NOMO-1 (cell line): ENCODE results near the gene ZDHHC14.
A peak's percentile ranks its signal among the peaks of the same experiment; 100 is the strongest.

ENCODE experiments used
- DNase-seq, 2 experiments: peaks; one replicate each; lab custom pipeline; 2025; ENCODE audit not compliant: unreplicated experiment in 2 of 2; lab: John Stamatoyannopoulos, UW

ZDHHC14 gene

DNA sequence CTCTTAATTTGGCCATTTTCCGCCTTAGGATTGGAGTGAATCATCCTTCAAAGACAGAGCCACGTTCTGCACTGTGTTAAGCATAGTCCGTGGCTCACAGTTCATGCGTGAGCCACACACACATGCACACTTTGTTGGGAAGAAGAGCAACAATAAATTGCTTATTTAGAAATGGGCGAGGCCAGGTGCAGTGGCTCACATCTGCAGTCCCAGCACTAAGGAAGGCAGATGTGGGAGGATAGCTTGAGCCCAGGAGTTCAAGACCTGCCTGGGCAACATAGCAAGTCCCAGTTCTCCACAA is 131.3 kb downstream of the ZDHHC14 start:
- DNase-seq, result no peak

DNA sequence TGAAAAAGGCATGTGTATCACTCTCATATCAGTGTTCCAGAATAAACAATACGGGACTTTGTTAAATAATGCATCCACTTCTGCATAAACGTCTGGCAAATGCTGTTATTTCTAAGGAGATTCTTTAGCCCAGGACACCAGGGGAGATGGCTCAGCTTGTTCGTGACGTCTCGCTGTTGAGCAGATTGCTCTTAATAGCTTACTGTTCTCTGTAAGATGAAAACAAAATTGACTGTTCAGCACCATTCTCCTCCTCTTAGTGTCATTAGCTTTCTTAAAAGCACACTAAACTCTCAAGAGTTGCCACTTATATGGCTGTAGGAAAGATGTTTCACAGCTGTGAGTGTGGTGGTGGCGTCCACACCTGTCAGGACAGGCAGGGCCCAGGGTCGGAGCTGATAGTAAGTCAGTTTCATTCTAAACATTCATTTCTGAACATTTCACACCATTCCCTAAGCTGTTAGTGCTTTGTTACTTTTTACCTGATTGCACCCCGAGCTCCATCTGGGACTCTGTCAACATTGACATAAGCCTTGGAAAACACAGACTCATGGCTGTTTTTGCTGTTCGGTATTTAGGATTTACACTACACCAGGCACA is 132.1 kb downstream of the ZDHHC14 start:
- DNase-seq, result no peak

DNA sequence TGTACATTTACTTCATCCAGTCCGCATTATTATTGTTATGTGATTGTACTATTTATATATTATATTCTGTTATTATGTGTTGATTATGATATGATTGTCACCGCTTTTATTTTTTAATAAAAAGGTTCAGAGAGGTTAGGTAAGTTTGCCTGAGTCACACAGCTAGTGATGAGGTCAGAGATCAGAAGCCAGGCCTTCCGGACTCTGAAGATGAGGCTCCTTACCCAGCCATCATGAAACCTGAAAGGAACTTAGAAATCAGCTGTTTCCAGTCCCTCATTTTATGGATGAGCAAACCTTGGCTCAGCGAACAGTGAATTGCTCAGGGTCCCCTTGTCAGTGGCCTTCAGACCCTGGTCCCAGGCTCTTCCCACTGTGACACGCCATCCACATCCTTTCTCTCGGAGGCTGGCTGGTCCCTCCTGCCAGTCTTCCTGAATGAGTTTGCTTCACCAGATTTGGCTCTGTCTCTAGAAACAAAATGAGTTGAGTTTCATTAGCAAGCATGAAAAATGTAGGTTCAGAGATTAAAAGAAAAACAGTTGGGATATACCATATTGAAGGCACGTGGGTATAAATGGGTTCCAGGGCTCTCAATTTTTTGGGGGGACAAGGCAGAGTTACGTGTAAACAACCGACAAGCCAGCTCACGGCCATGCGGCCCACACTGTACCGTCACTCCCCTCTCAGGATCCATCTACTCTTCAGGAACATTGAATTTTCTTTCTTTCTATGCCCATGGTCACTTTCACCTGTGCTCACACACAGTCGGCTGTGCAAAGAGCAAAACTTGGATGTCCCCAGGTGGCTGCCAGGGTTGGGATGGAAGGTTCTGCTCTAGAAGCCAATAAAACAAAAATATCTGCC is 132.9 kb downstream of the ZDHHC14 start:
- no peak for DNase-seq

DNA sequence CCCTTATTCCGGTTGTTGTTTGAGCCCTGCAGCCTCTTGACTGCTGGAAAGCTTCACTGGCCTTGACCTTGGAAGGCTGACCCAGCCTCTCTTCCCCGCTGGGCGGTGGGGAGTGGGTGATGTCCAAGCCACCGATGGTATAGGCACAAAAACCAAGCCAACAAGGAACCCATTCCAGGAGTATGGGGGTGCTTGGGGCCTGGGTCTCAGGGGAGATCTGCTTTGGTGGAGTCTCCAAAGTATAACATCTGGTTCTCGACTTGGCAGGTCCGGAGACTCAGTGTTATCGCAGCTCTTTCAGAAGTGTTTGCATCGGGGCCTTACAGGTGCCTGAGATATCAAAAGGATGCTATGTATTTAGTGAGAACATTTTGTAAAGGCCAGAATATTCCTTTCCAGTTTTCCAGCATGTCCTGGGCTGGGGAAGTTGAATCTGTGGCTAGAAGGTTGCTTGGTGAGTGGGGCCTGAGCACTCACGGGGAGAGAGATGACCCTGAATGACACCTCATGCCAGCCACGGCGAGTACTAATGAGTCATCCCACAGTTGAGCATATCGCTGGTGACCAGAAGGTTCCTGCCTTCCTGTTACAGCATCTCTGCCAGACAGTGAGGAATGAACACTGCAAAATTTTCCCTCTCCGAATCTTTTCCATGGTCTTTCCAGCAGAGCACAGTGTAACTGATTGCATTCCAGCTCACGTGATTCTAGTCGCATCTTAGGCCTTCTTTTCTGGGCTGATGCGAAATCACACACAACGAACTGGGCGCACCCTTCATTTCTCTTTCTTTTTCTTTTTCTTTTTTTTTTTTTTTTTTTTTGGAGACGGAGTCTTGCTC is 133.9 kb downstream of the ZDHHC14 start:
- peak; percentile 17 for DNase-seq

DNA sequence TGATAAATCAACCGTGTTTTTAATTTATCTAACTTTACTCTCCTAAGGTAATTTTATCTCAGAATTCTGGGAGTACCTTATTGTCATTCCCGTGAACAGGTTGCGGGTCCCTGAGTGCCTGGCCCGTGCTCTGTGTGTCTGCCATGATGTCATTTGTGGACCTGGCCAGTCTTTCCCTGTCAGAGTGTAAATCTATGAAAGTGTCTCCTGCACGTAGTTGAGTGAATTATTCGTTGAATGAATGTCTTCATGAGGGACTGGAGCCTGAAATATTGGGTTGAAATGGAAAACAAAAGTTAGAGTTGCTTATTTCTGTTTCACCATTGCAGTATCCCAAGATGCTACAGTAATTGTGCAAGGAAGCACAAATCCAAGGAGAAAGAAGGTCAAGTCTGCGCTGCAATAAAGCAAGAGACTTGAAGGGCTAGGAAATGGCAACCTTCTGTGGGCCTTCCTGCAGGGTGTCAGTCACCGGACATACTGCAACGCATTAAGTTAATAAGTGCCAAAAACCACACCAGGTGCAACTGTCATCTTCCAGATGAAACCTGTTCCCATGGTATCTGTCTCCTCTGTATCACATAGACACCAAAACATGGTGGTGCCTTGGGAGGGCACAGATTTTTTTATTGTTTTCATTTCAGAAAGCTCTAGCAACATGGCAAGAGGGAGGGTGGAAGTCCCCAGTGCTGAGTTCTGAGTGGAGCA is 135.5 kb downstream of the ZDHHC14 start:
- no peak for DNase-seq

DNA sequence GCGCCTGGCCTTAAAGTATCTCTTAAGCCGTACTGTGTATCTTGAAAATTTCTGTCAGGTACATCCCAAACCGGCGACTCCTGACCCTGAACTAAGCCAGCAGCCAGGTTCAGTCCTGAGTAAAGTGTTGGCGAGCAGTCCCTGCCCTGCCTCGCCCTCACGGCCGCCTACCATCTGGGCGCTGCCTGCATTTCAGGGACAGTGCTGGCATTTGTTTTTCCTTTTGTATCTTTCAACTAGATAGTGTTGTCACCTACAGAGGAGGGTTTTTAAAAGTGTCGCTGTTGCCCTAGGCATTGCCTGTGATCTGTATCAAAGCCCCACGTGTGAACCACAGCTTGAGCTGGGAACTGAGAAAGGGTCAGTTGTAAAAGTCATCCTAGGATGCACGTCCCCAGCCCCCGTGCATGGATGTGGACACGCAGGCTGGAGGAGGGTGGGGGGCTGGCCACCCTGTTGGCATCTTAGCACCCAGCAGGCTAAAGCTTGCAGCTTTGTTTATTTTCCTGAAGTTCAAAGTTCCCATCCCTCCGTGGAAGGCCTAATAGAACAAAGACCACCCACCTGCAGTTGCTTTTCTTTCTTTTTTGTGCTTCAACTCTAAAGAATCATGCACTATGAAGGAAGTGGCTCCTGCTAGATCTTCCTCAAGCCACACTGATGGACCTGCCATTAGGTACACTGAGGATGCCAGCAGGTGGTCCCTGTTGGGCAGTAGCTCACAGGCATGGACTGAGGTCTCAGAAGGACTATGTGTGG is 136.8 kb downstream of the ZDHHC14 start:
- DNase-seq, result no peak

DNA sequence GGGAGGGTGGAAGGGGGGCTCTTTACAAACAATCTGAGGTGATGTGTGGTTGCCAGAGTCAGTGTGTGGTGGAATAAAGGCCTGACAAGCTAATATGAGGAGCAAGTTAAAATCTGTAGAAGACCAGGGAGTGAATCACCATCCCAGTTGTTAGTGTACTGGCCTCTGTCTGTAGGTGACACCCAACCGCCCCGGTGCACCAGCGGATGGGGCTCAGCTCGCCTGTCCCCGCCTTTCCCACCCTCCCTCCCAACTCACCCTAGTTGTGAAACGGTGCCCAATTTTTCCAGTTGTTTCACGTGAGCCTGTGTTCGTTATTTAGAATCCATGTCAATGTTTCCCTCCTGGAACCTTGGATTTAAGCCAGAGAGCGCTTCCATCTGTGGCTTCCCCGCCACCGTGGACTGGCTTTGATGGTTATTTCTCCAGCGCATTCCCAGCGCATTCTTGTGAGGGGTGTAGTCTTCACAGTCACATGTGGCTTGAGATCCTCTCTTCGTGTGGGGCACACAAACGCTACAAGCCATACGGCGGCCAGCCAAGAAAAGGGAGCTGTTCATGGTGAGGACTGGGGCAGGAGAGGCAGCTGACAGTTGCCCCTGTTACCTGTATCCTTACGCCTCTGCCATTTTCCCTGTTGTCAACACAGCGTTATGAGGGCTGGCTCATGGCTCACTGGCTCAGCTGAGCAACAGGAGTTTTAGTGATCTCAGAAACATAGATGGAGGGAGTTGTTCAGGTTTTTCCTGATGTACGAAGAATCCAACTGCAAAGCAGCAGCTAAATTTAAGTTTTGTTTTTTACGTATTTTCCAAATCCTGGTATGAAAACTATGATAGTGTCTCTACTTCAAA is 137.6 kb downstream of the ZDHHC14 start:
- DNase-seq, result no peak

DNA sequence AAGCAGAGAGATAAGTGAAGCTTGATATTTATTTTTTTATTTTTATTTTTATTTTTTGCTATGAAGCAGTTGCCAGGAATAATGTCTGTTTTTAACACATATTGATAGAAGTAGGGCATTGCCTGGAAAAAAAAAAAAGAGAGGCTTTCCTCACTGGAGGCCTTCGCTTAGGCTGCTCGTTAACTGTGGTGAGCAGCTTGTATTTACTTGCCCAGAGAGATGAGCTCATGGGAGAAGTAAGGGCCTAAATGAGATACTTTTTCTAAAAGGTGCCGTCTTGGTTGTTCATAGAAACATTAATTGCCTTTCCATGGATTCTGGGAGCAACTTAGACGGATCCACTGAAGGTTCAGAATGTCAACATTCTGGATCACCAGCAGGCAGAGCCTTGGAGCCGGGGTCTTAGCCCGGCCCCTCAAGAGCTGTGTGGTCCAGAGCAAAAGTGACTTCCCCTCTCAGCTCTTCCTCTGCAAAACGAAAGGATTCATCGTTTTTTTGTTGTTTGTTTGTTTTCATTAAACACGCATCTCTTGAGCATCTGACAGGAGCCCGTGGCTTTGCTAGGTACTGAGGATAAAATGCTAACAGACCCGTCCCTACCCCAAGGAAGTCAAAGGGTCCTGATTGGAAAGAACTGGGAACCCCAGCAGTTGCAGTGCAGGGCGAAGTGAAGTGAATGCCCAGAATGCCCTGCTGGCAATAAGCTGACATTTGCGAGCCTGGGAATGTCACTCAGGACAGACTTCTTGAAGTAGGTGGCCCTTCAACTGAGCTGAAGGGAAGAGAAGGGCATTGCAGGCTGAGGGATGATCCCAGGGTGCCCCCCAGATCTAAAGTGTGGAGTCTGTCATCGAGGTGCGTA is 138.5 kb downstream of the ZDHHC14 start:
- no peak for DNase-seq

DNA sequence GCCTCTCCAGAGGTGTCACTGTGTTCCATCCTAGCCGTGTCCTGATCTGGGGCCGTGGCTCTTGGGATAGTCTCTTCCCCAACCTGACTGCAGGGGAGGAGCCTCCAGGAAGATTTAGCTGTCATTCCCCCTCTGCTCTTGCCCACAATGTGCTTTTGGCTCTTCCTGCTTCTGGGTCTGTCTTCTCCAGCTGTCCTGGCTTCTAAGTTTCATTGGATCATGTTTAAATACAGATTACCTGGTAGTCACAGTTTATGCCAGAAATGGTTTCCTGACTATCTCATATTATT is 139.1 kb downstream of the ZDHHC14 start:
- no peak for DNase-seq

DNA sequence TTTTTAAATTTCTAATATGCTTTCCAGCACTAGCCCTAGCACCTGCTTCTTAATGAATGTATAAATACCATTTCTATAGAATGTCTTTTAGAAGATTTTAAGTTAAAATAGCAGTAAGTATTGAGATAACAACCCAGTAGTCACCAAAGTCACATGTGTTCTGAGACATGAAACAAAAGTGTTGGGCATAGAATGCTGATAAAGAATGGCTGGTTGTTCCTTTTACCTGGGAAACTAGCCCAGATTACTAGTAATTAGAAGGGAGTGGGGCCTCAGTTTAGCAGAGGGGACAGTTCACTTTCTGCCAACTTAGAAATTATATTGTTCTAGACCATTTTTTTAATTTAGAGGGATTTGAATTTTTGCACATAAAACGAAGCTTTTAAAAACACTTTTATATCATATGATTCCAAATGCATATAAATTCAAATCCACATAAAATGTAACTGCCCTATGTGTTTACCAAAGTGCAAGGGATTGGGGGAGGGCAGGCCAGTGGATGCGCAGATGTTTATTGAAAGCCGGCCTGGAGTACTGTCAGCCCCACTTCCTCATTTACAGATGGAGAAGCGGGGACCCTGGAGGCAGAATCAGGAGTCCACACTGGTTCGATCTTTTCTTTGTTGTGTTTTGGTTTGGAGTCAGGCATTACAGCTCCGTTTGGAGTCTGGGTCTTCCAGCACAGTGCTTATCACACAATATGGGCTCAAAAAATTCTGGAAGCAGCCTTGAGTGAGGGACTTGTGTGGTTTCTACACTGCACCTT is 139.8 kb downstream of the ZDHHC14 start:
- DNase-seq, result peak in 1 of 2 experiments; percentile 36

DNA sequence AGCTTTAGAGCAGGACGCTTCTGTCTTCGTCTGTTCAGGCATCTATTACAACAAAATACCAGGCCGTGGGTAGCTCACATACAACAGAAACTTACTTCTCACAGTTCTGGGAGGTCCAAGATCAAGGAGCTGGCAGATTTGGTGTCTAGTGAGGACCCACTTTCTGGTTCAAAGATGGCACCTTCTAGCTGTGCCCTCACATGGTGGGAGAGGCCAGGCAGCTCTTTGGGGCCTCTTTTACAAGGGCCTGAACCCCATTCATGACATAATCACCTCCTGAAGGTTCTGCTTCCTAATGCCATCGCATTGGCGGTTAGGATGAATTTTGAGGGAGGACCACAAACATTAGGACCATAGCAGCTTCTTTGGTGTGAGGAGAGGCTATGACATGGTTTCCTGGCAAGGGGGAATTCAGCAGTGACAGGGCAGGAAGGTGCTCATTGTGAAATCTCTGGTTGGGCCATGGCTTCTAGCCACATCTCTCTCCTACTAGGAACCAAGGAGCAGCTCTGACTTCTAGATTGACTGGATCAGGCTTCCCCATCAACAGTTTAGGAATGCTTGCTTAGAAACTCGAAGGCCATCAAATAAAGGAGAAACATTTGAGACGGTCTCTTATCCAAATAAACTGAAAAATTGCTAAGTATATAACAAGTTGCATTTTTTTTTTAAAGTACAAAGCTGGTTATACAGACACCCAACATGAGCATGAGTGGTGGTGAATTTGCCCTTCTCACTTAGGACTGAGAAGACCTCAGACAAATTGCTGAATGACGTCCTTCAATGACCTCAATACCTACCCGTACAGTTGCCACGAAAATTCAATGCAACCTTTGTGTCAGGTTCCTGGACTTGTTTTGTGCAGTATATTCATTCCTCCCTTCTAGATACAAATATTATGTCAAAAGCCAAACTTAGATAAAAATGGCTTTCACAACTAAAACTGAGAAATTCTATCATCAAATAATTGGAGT is 140.7 kb downstream of the ZDHHC14 start:
- DNase-seq, result no peak

DNA sequence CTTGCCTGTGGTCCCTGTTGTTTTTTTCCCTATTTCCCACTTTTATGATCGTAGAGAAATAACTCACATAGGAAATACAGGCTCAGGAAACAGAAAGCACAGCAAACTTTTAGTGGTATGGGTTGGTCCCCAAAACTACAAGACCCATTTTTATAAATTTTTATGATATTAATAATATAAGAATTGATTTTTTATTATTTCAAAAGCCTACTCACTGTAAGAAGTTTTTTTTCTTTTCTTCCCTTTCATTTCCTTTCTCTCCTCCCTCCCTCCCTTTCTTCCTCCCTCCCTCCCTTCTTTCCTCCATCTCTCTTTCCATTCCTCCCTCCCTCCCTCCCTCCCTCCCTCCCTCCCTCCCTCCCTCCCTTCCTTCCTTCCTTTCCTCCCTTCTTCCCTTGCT is 141.5 kb downstream of the ZDHHC14 start:
- DNase-seq, result no peak

DNA sequence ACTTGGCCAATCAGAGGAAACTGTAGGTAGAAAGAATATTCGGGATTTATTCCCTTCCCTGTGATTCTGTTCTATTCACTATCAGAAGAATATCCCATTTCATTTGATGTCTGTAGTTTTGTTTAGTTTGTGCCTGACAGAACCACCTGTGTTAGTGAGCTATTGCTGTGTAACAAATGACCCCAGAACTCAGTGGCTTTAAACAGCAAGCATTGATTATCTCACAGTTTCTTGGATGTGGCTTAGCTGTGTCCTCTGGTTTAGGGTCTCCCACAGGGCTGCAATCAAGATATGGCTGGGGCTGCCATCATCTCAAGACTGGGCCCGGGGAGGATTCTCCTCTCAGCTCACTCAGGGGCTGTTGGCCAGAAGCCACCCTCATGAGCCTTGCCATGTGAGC is 143.7 kb downstream of the ZDHHC14 start:
- DNase-seq, result no peak

DNA sequence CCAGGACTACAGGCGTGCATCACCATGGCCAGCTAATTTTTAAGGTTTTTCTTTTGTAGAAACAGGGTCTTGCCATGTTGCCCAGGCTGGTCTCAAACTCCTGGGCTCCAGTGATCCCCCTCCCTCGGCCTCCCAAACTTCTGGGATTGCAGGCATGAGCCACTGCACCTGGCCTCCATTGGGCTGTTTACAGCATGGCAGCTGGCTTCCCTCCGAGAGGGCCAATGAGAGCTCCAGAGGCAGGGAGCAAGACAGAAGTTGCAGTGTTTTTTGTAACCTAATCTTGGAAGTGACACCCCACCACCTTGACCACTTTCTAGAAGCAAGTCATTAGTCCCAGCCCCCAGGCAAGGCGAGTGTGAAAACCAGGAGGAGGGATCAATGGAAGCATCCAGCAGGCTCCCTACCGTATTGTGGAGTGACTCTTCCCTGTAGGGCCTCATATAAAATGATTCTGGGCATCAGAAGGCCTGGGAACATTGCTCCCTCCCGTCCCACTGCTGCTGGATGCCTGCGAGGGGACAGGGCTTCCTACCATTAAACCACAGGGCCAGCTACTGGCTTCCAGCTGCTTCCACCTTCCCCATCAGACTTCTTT is 144.4 kb downstream of the ZDHHC14 start:
- DNase-seq, result no peak

DNA sequence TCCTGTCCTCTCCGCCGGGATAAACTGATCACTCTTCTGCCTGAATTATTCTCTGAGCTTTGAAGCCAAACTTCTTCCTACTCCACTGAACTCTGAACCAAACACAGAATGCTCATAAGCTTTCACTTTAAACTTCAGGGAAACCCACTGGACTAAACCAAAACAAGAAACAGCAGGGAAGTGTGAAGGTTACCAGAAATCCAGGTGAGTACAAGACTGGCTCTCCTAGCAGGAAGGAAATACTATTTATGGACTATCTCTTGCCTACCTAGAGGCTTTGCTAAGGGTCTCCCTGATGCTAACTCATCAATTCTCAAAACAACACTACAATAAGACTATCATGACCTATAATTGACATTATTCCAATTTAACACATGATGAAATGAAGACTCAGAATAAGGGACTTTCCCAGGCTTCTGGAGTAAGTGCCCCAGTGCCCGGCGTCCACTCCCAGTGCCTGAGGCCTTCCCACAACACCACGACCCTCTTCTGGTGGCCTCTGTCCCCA is 145.0 kb downstream of the ZDHHC14 start:
- DNase-seq, result no peak

DNA sequence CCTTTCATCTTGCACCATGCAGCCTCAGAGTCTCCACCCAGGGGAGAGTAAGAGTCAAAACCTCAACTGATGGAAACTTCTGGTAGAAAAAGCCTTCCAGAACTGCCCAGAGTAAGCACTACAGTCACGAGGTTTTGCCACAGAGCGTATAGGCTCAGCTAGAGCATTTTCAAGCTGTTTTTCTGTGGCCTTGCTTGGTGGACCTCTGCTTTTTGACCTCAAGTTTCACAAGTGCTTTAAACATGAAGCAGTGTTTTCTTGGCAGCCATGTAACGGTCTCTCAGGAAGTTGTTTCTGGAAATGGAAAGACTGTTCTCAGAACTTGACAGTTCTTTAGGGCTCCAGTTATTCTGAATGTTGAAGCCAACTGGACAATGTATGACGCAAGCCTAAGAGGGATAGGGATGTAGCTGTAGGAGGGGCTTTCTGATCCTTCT is 146.5 kb downstream of the ZDHHC14 start:
- DNase-seq, result no peak
